K562 (cell line): ENCODE results near the gene FBP1. TPM values are rescaled to one million over a fixed set of nuclear protein-coding genes. Genes with fewer than 3 reads are reported as not detected.

ENCODE experiments used
- ATAC-seq: fragments of 200-7000 bp; cut with Tn5 transposase; 3 replicates; pipeline ENCODE4 v1.9.1; 2020; ENCODE audit warnings: moderate library complexity
- BruUV-seq: library from RNA; stranded (reverse); fragments of 400-500 nt; replicated peaks from 2 replicates; lab custom pipeline; 2021; lab: Mats Ljungman, UMichigan
- CTCF ChIA-PET: fragments of 300-600 bp; formaldehyde crosslinking; extraction: SDS; loops from one replicate; lab custom pipeline; 2021; ENCODE audit warnings: low intra/inter-chr PET ratio; lab: Yijun Ruan, JAX
- POLR2A ChIA-PET: fragments of 300-600, 350-650 bp; sonication (Branson Sonifier 250); formaldehyde crosslinking; extraction: SDS; loops from one replicate; lab custom pipeline; 2021; ENCODE audit warnings: antibody characterized with exemption, inconsistent platforms; lab: Yijun Ruan, JAX
- DNase-seq, 4 experiments: peaks; one replicate each; pipeline versions ENCODE4 v3.0.0 to v3.0.0-alpha.2; 2011 to 2018; ENCODE audit warnings: low spot score in 3 of 4, mixed read lengths in 3 of 4; ENCODE audit errors: extremely low read depth in 1 of 4
- FAIRE-seq: peaks from 2 replicates; lab custom pipeline; 2011; peaks lifted over from hg19 to GRCh38; lab: Jason Lieb, UNC
- H2AFZ ChIP-seq: 2 replicates; pipeline ENCODE4 v1.6.0; 2011; ENCODE audit warnings: low read depth, low read length, control low read depth, inconsistent platforms
- H3K27ac ChIP-seq: fragments of 200-600 bp; 3 replicates; pipeline ENCODE4 v1.8.0; 2011; ENCODE audit warnings: low read depth, mild to moderate bottlenecking, control low read depth, inconsistent platforms, low read length, moderate library complexity, mixed read lengths; ENCODE audit errors: extremely low read depth
- H3K27me3 ChIP-seq, 2 experiments: fragments of 300-600 bp in 1 of 2; 2 replicates in 1 of 2; 3 replicates in 1 of 2; pipeline versions ENCODE4 v1.6.0 to v1.8.0; 2011; ENCODE audit warnings: inconsistent platforms in 2 of 2, low read length in 2 of 2, mild to moderate bottlenecking in 1 of 2, mixed read lengths in 1 of 2, moderate library complexity in 1 of 2; ENCODE audit not compliant: control insufficient read depth in 2 of 2, insufficient read depth in 2 of 2
- H3K36me3 ChIP-seq: fragments of 300-600 bp; 3 replicates; pipeline ENCODE4 v1.8.0; 2011; ENCODE audit warnings: mild to moderate bottlenecking, low read length, inconsistent platforms; ENCODE audit not compliant: control insufficient read depth, insufficient read depth
- H3K4me1 ChIP-seq, 2 experiments: fragments of 200-600 bp in 1 of 2; replicated peaks in 1 of 2; 2 replicates in 1 of 2; 3 replicates in 1 of 2; pipeline versions ENCODE4 v1.5.1 to v1.8.0; 2011; ENCODE audit warnings: inconsistent platforms in 2 of 2, low read length in 2 of 2, mild to moderate bottlenecking in 1 of 2, mixed read lengths in 1 of 2, moderate library complexity in 1 of 2; ENCODE audit not compliant: control insufficient read depth in 2 of 2, insufficient read depth in 2 of 2
- H3K4me2 ChIP-seq: 2 replicates; pipeline ENCODE4 v1.6.1; 2011; ENCODE audit warnings: low read length, control low read depth, inconsistent platforms, mixed read lengths; ENCODE audit not compliant: insufficient read depth
- H3K4me3 ChIP-seq: fragments of 200-600 bp; sonication (generic), shearing (Covaris generic); 2 replicates; pipeline ENCODE4 v1.5.1; 2016; ENCODE audit warnings: control low read depth, inconsistent platforms
- H3K79me2 ChIP-seq: fragments of 200-600 bp; 3 replicates; pipeline ENCODE4 v1.8.0; 2011; ENCODE audit warnings: low read length, inconsistent platforms; ENCODE audit not compliant: control insufficient read depth, insufficient read depth
- H3K9ac ChIP-seq, 2 experiments: 2 replicates each; pipeline versions ENCODE4 v1.6.0 to v1.6.1; 2011; ENCODE audit warnings: low read depth in 2 of 2, low read length in 2 of 2, control low read depth in 1 of 2, inconsistent platforms in 1 of 2, mild to moderate bottlenecking in 1 of 2, mixed read lengths in 1 of 2; ENCODE audit not compliant: insufficient read depth in 1 of 2
- H3K9me1 ChIP-seq: one replicate; pipeline ENCODE4 v1.6.0; 2011; ENCODE audit warnings: inconsistent platforms, mild to moderate bottlenecking, low read length, moderate library complexity; ENCODE audit not compliant: control insufficient read depth, insufficient read depth
- H3K9me3 ChIP-seq: replicated peaks from 2 replicates; pipeline ENCODE4 v1.5.1; 2011; ENCODE audit warnings: low read depth, low read length, inconsistent platforms; ENCODE audit not compliant: control insufficient read depth, insufficient read depth
- H4K20me1 ChIP-seq: replicated peaks from 2 replicates; pipeline ENCODE4 v1.6.1; 2011; ENCODE audit warnings: low read length, inconsistent platforms, mixed read lengths; ENCODE audit not compliant: control insufficient read depth, insufficient read depth
- ATF7 ChIP-seq: fragments of 450-650 bp; IDR thresholded peaks from 2 replicates; pipeline ENCODE4 v1.7.1; 2014; ENCODE audit warnings: mild to moderate bottlenecking, moderate library complexity
- ETV1 ChIP-seq: fragments of 450-650 bp; conservative IDR thresholded peaks from 2 replicates; pipeline ENCODE4 v1.6.1; 2016; ENCODE audit warnings: missing genetic modification characterization, control low read depth, low read depth, missing compliant biosample characterization
- FOSL1 ChIP-seq: fragments of 200-800 bp; sonication (Bioruptor generic); conservative IDR thresholded peaks from 2 replicates; pipeline ENCODE4 v1.6.1; 2016; ENCODE audit warnings: missing genetic modification characterization, missing compliant biosample characterization
- HDAC6 ChIP-seq: IDR thresholded peaks from 2 replicates; pipeline ENCODE4 v1.6.1; 2012; ENCODE audit warnings: low read depth, mild to moderate bottlenecking, control low read depth, inconsistent platforms, low read length, moderate library complexity
- MTA2 ChIP-seq: fragments of 450-650 bp; IDR thresholded peaks from 2 replicates; pipeline ENCODE4 v1.6.1; 2016; ENCODE audit warnings: low read depth
- POU5F1 ChIP-seq: fragments of 150-350 bp; IDR thresholded peaks from 2 replicates; pipeline ENCODE4 v1.6.1; 2014; ENCODE audit warnings: borderline replicate concordance, low read length, low read depth, mild to moderate bottlenecking; ENCODE audit not compliant: partially characterized antibody
- PRDM10 ChIP-seq: fragments of 450-650 bp; IDR thresholded peaks from 2 replicates; pipeline ENCODE4 v1.6.1; 2018; ENCODE audit not compliant: partially characterized antibody
- RBM15 ChIP-seq: fragments of 200-400 bp; formaldehyde crosslinking; IDR thresholded peaks from 2 replicates; pipeline ENCODE4 v1.6.1; 2018; ENCODE audit warnings: mild to moderate bottlenecking, low read length, moderate library complexity; ENCODE audit not compliant: insufficient read depth
- RBM17 ChIP-seq: fragments of 200-400 bp; formaldehyde crosslinking; IDR thresholded peaks from 2 replicates; pipeline ENCODE4 v1.6.1; 2017; ENCODE audit warnings: low read depth, mild to moderate bottlenecking, low read length, borderline replicate concordance
- SMARCE1 ChIP-seq: fragments of 450-650 bp; IDR thresholded peaks from 2 replicates; pipeline ENCODE4 v1.7.1; 2016; ENCODE audit warnings: mild to moderate bottlenecking
- ZBTB49 ChIP-seq: sonication (generic); formaldehyde crosslinking; IDR thresholded peaks from 2 replicates; pipeline ENCODE4 v1.8.0; 2022; ENCODE audit warnings: missing genetic modification reagents, mild to moderate bottlenecking, borderline replicate concordance
- ZBTB5 ChIP-seq: fragments of 450-650 bp; IDR thresholded peaks from 2 replicates; pipeline ENCODE4 v1.6.1; 2017; ENCODE audit warnings: antibody characterized with exemption
- ZNF707 ChIP-seq: fragments of 250-450 bp; sonication (Bioruptor Pico); conservative IDR thresholded peaks from 2 replicates; pipeline ENCODE4 v1.8.0; 2022; ENCODE audit warnings: inconsistent platforms, mild to moderate bottlenecking, moderate library complexity
- ZNF75A ChIP-seq: fragments of 450-650 bp; formaldehyde crosslinking; IDR thresholded peaks from 2 replicates; pipeline ENCODE4 v1.4.0; 2020; ENCODE audit warnings: mild to moderate bottlenecking
- WGBS: fragments of 100-300 bp; shearing (Covaris generic); methylation state at CpG from one replicate; pipeline ENCODE4 v1.1.6; 2016; ENCODE audit warnings: low coverage, mixed read lengths; ENCODE audit not compliant: insufficient coverage; ENCODE audit errors: missing lambda C conversion rate; 5-methylcytosine and 5-hydroxymethylcytosine counted together
- in situ Hi-C: fragments of 300-500 bp; cut with MboI; formaldehyde crosslinking; loops from 4 replicates; pipeline ENCODE4 v1.15.0; 2018; ENCODE audit warnings: inconsistent platforms, mixed read lengths
- intact Hi-C: fragments of 100-400 bp; cut with micrococcal nuclease; formaldehyde crosslinking; loops from 2 replicates; pipeline ENCODE4 v1.14.2; 2022
- polyA plus RNA-seq, 8 experiments: library from polyadenylated mRNA; depleted of rRNA in 4 of 8; stranded (reverse) in 5 of 8; unstranded in 3 of 8; fragments of >200 nt; fragmentation: Nextera tagmentation in 2 of 8; fragmentation: Illumina TruSeq in 1 of 8; extraction: Ambion mirVana in 2 of 8; extraction: Trizol in 1 of 8; gene quantifications; 2 replicates each; pipeline versions ENCODE4 v1.2.1 to v1.2.3, GENCODE V29; 2011 to 2014; ENCODE audit warnings: inconsistent platforms in 1 of 8, missing spikeins in 1 of 8
- total RNA-seq, 7 experiments: library from RNA; depleted of rRNA in 6 of 7; stranded (reverse); fragments of >200 nt in 6 of 7; fragmentation: Illumina TruSeq in 2 of 7; extraction: Trizol in 2 of 7; gene quantifications; 2 replicates each; pipeline versions ENCODE4 v1.2.1 to v1.2.3, GENCODE V29; 2011 to 2021; ENCODE audit warnings: low replicate concordance in 1 of 7

FBP1 gene
- total and polyA plus RNA-seq, 9 of the 15 experiments (the other 6 are each of a cell fraction or from before 2014, with no cell fraction given), result 0.24 TPM; not detected in 8

DNA sequence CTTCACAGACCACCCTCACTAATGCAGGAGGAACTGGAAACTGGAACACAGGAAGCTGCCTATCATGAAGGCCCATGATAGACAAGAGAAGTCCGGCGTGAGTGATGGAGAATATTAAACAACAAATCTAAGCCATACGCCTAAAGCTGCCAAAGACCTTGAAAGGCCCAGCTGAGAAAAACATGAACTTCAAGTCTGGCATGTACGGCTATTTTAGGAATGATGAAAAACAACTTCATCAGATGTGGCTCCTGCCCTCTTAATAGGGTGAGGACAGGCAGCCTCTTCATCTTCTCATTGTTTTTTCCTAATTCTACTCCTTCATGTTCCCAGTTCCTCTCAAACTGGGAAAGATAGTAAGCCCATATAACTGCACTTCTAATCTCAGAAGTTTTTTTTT lies 20.3 kb downstream of the FBP1 start:
- H2AFZ ChIP-seq, result no peak overlapping the region
- BruUV-seq, result no TSS peak

More for the DNA sequence above, 20.3 kb downstream of the FBP1 start:
- no peak for TF ChIP-seq ZNF707
- TF ChIP-seq PRDM10, result no peak
- no peak for TF ChIP-seq HDAC6
- no peak for TF ChIP-seq ZNF75A
- TF ChIP-seq ATF7, result no peak
- no peak for TF ChIP-seq POU5F1
- TF ChIP-seq MTA2, result no peak
- no peak for TF ChIP-seq ZBTB49 (CRISPR knock-in tag)
- no peak for TF ChIP-seq ZBTB5
- no peak for TF ChIP-seq ETV1 (tag)
- TF ChIP-seq FOSL1 (tag), result no peak
- no peak for TF ChIP-seq RBM17
- TF ChIP-seq RBM15, result no peak
- TF ChIP-seq SMARCE1, result no peak
- TF ChIP-seq, all 486 proteins: peak for 0
- Histone ChIP-seq H3K27ac (no peak overlapping the region), H3K79me2 (no peaks in the 10 kb centered on the region), H3K27me3 (peaks cover 11 to 25% of the 10 kb centered on the region in 2 experiments; a peak in 4 of 5 replicates), H3K9me3 (no peaks in the 10 kb centered on the region), H3K36me3 (no peaks in the 10 kb centered on the region), H3K4me2 (no peak overlapping the region), H3K9ac (no peak overlapping the region), H4K20me1 (no peaks in the 10 kb centered on the region), H3K4me1 (no peaks in the 10 kb centered on the region), H3K4me3 (no peak overlapping the region), H3K9me1 (no peaks in the 10 kb centered on the region)
- CTCF ChIA-PET, result interaction anchor here (0.6 kb wide), 1 partner anchor 604 kb away, joined by 4 read pairs; no protein-coding TSS in a partner anchor
- FAIRE-seq, result no peak
- POLR2A ChIA-PET, result interaction anchor here (0.8 kb wide), 1 partner anchor 28 kb away, joined by 3 read pairs; no protein-coding TSS in a partner anchor
- DNase-seq, result no peak
- WGBS, result 1% methylated on average over 4 of the region's 4 CpGs
- ATAC-seq, result no peak
- intact Hi-C loops, result no loop called here
- in situ Hi-C loops, result no loop called here
